ENCODE data around the gene OPALIN.

The OPALIN gene

GRCh38 chr10:96387161-96387560 is 28.4 kb upstream of the OPALIN start:
- no peak overlapping the region for H3K4ac ChIP-seq (ENCODE audit: low read depth in 1 of 2, low read length in 2 of 2)

GRCh38 chr10:96384506-96384905 is 25.7 kb upstream of the OPALIN start:
- Histone ChIP-seq H2BK12ac (ENCODE audit: low read length in 2 of 2) (no peak overlapping the region), H2AK5ac (ENCODE audit: low read length, severe bottlenecking) (no peak overlapping the region), H3K9me3 (ENCODE audit: control insufficient read depth, low read length) (no peaks in the 10 kb centered on the region), H3K36me3 (ENCODE audit: control insufficient read depth in 1 of 2, insufficient read depth in 2 of 2, low read depth in 1 of 2, low read length in 2 of 2) (peaks cover 0 to 14% of the 10 kb centered on the region in 2 experiments), H3K4me3 (ENCODE audit: insufficient read depth in 1 of 2, low read depth in 1 of 2, low read length in 2 of 2) (no peak overlapping the region), H3K23ac (ENCODE audit: low read length in 2 of 2) (no peak overlapping the region), H3K14ac (ENCODE audit: low read length in 2 of 2) (no peak overlapping the region), H3K4me1 (ENCODE audit: control insufficient read depth, insufficient read depth, low read depth, low read length) (peaks cover 11% of the 10 kb centered on the region), H4K8ac (ENCODE audit: low read length) (no peak overlapping the region), H2BK120ac (ENCODE audit: low read depth, low read length) (no peak overlapping the region), H4K91ac (ENCODE audit: low read length) (no peak overlapping the region), H3K79me1 (replicated peaks; ENCODE audit: low read length, poor library complexity, severe bottlenecking) (no peaks in the 10 kb centered on the region), H2AFZ (ENCODE audit: low read depth, low read length) (no peak overlapping the region), H3K9ac (ENCODE audit: low read length) (no peak overlapping the region), H2BK5ac (ENCODE audit: low read depth, low read length, poor library complexity, severe bottlenecking) (no peak overlapping the region), H3K27ac (ENCODE audit: low read length, poor library complexity, severe bottlenecking) (no peak overlapping the region), H3K4me2 (ENCODE audit: low read length, poor library complexity, severe bottlenecking) (no peak overlapping the region), H2BK15ac (ENCODE audit: low read depth, poor library complexity, severe bottlenecking) (no peak overlapping the region), H3K27me3 (ENCODE audit: control insufficient read depth in 1 of 2, insufficient read depth in 1 of 2, low read length in 2 of 2) (peaks cover 0 to 1% of the 10 kb centered on the region in 2 experiments), H3K4ac (ENCODE audit: low read depth in 1 of 2, low read length in 2 of 2) (no peak overlapping the region), H3K18ac (ENCODE audit: low read depth in 1 of 2, low read length in 2 of 2) (no peak overlapping the region)
- 85% methylated on average over 25 of the region's 25 CpGs for WGBS
- DNase-seq, result no peak

More at GRCh38 chr10:96387161-96387560, 28.4 kb upstream of the OPALIN start:
- Histone ChIP-seq H3K14ac (ENCODE audit: low read length in 2 of 2) (no peak overlapping the region), H3K4me2 (ENCODE audit: low read length, poor library complexity, severe bottlenecking) (no peak overlapping the region), H2BK5ac (ENCODE audit: low read depth, low read length, poor library complexity, severe bottlenecking) (no peak overlapping the region), H3K36me3 (ENCODE audit: control insufficient read depth in 1 of 2, insufficient read depth in 2 of 2, low read depth in 1 of 2, low read length in 2 of 2) (peaks cover 0 to 23% of the 10 kb centered on the region in 2 experiments), H3K27ac (ENCODE audit: low read length, poor library complexity, severe bottlenecking) (peak overlapping the region; percentile 65), H3K9me3 (ENCODE audit: control insufficient read depth, low read length) (no peaks in the 10 kb centered on the region), H3K18ac (ENCODE audit: low read depth in 1 of 2, low read length in 2 of 2) (no peak overlapping the region), H2BK120ac (ENCODE audit: low read depth, low read length) (no peak overlapping the region), H3K9ac (ENCODE audit: low read length) (peak overlapping the region; percentile 17), H3K79me1 (replicated peaks; ENCODE audit: low read length, poor library complexity, severe bottlenecking) (no peaks in the 10 kb centered on the region), H2BK15ac (ENCODE audit: low read depth, poor library complexity, severe bottlenecking) (no peak overlapping the region), H4K91ac (ENCODE audit: low read length) (no peak overlapping the region), H3K27me3 (ENCODE audit: control insufficient read depth in 1 of 2, insufficient read depth in 1 of 2, low read length in 2 of 2) (peaks cover 6 to 19% of the 10 kb centered on the region in 2 experiments), H2BK12ac (ENCODE audit: low read length in 2 of 2) (no peak overlapping the region), H3K4me1 (ENCODE audit: control insufficient read depth, insufficient read depth, low read depth, low read length) (peaks cover 8% of the 10 kb centered on the region), H2AK5ac (ENCODE audit: low read length, severe bottlenecking) (peak overlapping the region; percentile 45), H2AFZ (ENCODE audit: low read depth, low read length) (no peak overlapping the region), H4K8ac (ENCODE audit: low read length) (no peak overlapping the region), H3K4me3 (ENCODE audit: insufficient read depth in 1 of 2, low read depth in 1 of 2, low read length in 2 of 2) (no peak overlapping the region), H3K23ac (ENCODE audit: low read length in 2 of 2) (no peak overlapping the region)
- 0% methylated on average over 1 of the region's 2 CpGs for WGBS
- DNase-seq, result no peak

- peaks cover 0 to 13% of the 10 kb centered on the region in 2 experiments for H3K36me3 ChIP-seq (ENCODE audit: control insufficient read depth in 1 of 2, insufficient read depth in 2 of 2, low read depth in 1 of 2, low read length in 2 of 2)
- H4K8ac ChIP-seq (ENCODE audit: low read length), result no peak overlapping the region
- peaks cover 11% of the 10 kb centered on the region for H3K4me1 ChIP-seq (ENCODE audit: control insufficient read depth, insufficient read depth, low read depth, low read length)
- no peak overlapping the region for H3K4me2 ChIP-seq (ENCODE audit: low read length, poor library complexity, severe bottlenecking)
- no peak for DNase-seq
- H3K79me1 ChIP-seq (replicated peaks; ENCODE audit: low read length, poor library complexity, severe bottlenecking), result no peaks in the 10 kb centered on the region
- no peak overlapping the region for H3K18ac ChIP-seq (ENCODE audit: low read depth in 1 of 2, low read length in 2 of 2)
- H3K27ac ChIP-seq (ENCODE audit: low read length, poor library complexity, severe bottlenecking), result no peak overlapping the region
- H3K14ac ChIP-seq (ENCODE audit: low read length in 2 of 2), result no peak overlapping the region
- H2BK120ac ChIP-seq (ENCODE audit: low read depth, low read length), result no peak overlapping the region
- no peak overlapping the region for H4K91ac ChIP-seq (ENCODE audit: low read length)
- H2AK5ac ChIP-seq (ENCODE audit: low read length, severe bottlenecking), result no peak overlapping the region
- peaks cover 0 to 8% of the 10 kb centered on the region in 2 experiments for H3K27me3 ChIP-seq (ENCODE audit: control insufficient read depth in 1 of 2, insufficient read depth in 1 of 2, low read length in 2 of 2)
- no peak overlapping the region for H3K4me3 ChIP-seq (ENCODE audit: insufficient read depth in 1 of 2, low read depth in 1 of 2, low read length in 2 of 2)
- H3K9ac ChIP-seq (ENCODE audit: low read length), result no peak overlapping the region
- H2BK12ac ChIP-seq (ENCODE audit: low read length in 2 of 2), result no peak overlapping the region
- no peak overlapping the region for H2BK15ac ChIP-seq (ENCODE audit: low read depth, poor library complexity, severe bottlenecking)
- no peaks in the 10 kb centered on the region for H3K9me3 ChIP-seq (ENCODE audit: control insufficient read depth, low read length)
- H3K4ac ChIP-seq (ENCODE audit: low read depth in 1 of 2, low read length in 2 of 2), result no peak overlapping the region
- WGBS, result 94% methylated on average over 7 of the region's 7 CpGs
- H3K23ac ChIP-seq (ENCODE audit: low read length in 2 of 2), result no peak overlapping the region
- H2AFZ ChIP-seq (ENCODE audit: low read depth, low read length), result no peak overlapping the region
- no peak overlapping the region for H2BK5ac ChIP-seq (ENCODE audit: low read depth, low read length, poor library complexity, severe bottlenecking)
These were observed 22.0 kb upstream of the OPALIN start for GRCh38 chr10:96380821-96381220.

- Histone ChIP-seq H3K4me2 (ENCODE audit: low read length, poor library complexity, severe bottlenecking) (no peak overlapping the region), H2AFZ (ENCODE audit: low read depth, low read length) (no peak overlapping the region), H3K36me3 (ENCODE audit: control insufficient read depth in 1 of 2, insufficient read depth in 2 of 2, low read depth in 1 of 2, low read length in 2 of 2) (peaks cover 0 to 10% of the 10 kb centered on the region in 2 experiments), H3K14ac (ENCODE audit: low read length in 2 of 2) (no peak overlapping the region), H4K8ac (ENCODE audit: low read length) (no peak overlapping the region), H4K91ac (ENCODE audit: low read length) (no peak overlapping the region), H2BK5ac (ENCODE audit: low read depth, low read length, poor library complexity, severe bottlenecking) (no peak overlapping the region), H3K27me3 (ENCODE audit: control insufficient read depth in 1 of 2, insufficient read depth in 1 of 2, low read length in 2 of 2) (peaks cover 0 to 8% of the 10 kb centered on the region in 2 experiments), H2BK12ac (ENCODE audit: low read length in 2 of 2) (no peak overlapping the region), H3K9me3 (ENCODE audit: control insufficient read depth, low read length) (no peaks in the 10 kb centered on the region), H2BK15ac (ENCODE audit: low read depth, poor library complexity, severe bottlenecking) (no peak overlapping the region), H2AK5ac (ENCODE audit: low read length, severe bottlenecking) (no peak overlapping the region), H3K9ac (ENCODE audit: low read length) (no peak overlapping the region), H3K79me1 (replicated peaks; ENCODE audit: low read length, poor library complexity, severe bottlenecking) (no peaks in the 10 kb centered on the region), H3K4ac (ENCODE audit: low read depth in 1 of 2, low read length in 2 of 2) (no peak overlapping the region), H2BK120ac (ENCODE audit: low read depth, low read length) (no peak overlapping the region), H3K18ac (ENCODE audit: low read depth in 1 of 2, low read length in 2 of 2) (no peak overlapping the region), H3K4me1 (ENCODE audit: control insufficient read depth, insufficient read depth, low read depth, low read length) (peaks cover 17% of the 10 kb centered on the region), H3K4me3 (ENCODE audit: insufficient read depth in 1 of 2, low read depth in 1 of 2, low read length in 2 of 2) (no peak overlapping the region), H3K27ac (ENCODE audit: low read length, poor library complexity, severe bottlenecking) (no peak overlapping the region), H3K23ac (ENCODE audit: low read length in 2 of 2) (no peak overlapping the region)
- WGBS, result 86% methylated on average over 8 of the region's 8 CpGs
- no peak for DNase-seq
These were observed 21.0 kb upstream of the OPALIN start for GRCh38 chr10:96379758-96380157.

Data from mesenchymal stem cell (in vitro differentiated cells and primary cell).